ENCODE results near the gene YPEL5. TPM values are rescaled to one million over a fixed set of nuclear protein-coding genes. Genes with fewer than 3 reads are reported as not detected.
"Not testable (repeated sequence)": the region's sequence is repeated elsewhere in the genome, so short reads cannot be mapped to it uniquely, and the experiment has no call there.

The YPEL5 gene
- total RNA-seq, 1 donor from 2014 or later = 84.2 TPM

- H3K4me3 ChIP-seq (ENCODE audit: low read depth, low read length) = no peak overlapping the region
- TF ChIP-seq, protein P1, sequence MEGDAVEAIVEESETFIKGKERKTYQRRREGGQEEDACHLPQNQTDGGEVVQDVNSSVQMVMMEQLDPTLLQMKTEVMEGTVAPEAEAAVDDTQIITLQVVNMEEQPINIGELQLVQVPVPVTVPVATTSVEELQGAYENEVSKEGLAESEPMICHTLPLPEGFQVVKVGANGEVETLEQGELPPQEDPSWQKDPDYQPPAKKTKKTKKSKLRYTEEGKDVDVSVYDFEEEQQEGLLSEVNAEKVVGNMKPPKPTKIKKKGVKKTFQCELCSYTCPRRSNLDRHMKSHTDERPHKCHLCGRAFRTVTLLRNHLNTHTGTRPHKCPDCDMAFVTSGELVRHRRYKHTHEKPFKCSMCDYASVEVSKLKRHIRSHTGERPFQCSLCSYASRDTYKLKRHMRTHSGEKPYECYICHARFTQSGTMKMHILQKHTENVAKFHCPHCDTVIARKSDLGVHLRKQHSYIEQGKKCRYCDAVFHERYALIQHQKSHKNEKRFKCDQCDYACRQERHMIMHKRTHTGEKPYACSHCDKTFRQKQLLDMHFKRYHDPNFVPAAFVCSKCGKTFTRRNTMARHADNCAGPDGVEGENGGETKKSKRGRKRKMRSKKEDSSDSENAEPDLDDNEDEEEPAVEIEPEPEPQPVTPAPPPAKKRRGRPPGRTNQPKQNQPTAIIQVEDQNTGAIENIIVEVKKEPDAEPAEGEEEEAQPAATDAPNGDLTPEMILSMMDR (IDR thresholded peaks at IDR 0.05; ENCODE audit: insufficient read depth, low read length, severe bottlenecking) = no peak
- H3K27me3 ChIP-seq (ENCODE audit: control insufficient read depth, insufficient read depth, low read length) = no peaks in the 10 kb centered on the region
- no peak for DNase-seq (ENCODE audit: low read depth)
- FAIRE-seq = no peak
- no peaks in the 10 kb centered on the region for H3K36me3 ChIP-seq (ENCODE audit: control insufficient read depth, insufficient read depth, low read length)
These were observed 5.7 kb upstream of the YPEL5 start for GRCh38 chr2:30141136-30141535.

GRCh38 chr2:30144260-30144659 lies 2.5 kb upstream of the YPEL5 start:
- TF ChIP-seq, protein P1 (IDR thresholded peaks at IDR 0.05; ENCODE audit: insufficient read depth, low read length, severe bottlenecking) = no peak
- H3K27me3 ChIP-seq (ENCODE audit: control insufficient read depth, insufficient read depth, low read length) = no peaks in the 10 kb centered on the region
- H3K36me3 ChIP-seq (ENCODE audit: control insufficient read depth, insufficient read depth, low read length) = peaks cover 3% of the 10 kb centered on the region
- no peak overlapping the region for H3K4me3 ChIP-seq (ENCODE audit: low read depth, low read length)
- DNase-seq (ENCODE audit: low read depth) = no peak
- FAIRE-seq = no peak

- H3K4me3 ChIP-seq (ENCODE audit: low read depth, low read length); H3K36me3 ChIP-seq (ENCODE audit: control insufficient read depth, insufficient read depth, low read length); DNase-seq (ENCODE audit: low read depth); H3K27me3 ChIP-seq (ENCODE audit: control insufficient read depth, insufficient read depth, low read length); FAIRE-seq: not testable (repeated sequence)
These were observed 1.9 kb upstream of the YPEL5 start for GRCh38 chr2:30144951-30145350.

- DNase-seq (ENCODE audit: low read depth) (peak; percentile 58), FAIRE-seq (no peak)
- Histone ChIP-seq H3K36me3 (ENCODE audit: control insufficient read depth, insufficient read depth, low read length) (peaks cover 6% of the 10 kb centered on the region), H3K4me3 (ENCODE audit: low read depth, low read length) (peak overlapping the region; percentile 27), H3K27me3 (ENCODE audit: control insufficient read depth, insufficient read depth, low read length) (no peaks in the 10 kb centered on the region)
- TF ChIP-seq, protein P1 (IDR thresholded peaks at IDR 0.05; ENCODE audit: insufficient read depth, low read length, severe bottlenecking) = no peak
These were observed 926 bp upstream of the YPEL5 start for GRCh38 chr2:30145826-30146336.

DNA sequence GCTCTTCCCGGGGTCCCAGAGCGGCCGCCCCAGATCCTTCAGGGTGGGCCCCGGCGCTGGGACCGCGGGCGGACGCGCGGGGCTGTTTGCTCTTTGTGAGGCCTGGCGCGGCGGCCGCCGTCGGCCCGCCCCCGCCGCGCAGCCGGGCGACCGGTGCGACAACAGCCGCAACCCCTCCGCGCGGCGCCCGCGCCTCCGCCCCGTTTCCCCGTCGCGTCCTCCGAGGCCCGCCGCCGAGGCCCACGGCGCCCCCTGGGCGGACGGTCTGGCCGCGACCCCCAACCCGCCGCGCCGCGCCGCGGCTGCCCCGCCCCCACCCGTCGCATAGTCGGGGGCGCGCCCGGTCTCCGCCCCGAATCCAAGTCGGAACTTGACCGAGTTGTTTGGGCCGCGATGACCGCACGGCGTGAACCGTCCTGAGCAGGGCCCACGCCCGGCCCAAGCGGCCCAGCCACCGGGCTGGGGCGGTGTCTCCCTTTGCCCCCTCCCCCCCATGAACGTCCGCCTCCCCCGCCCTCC lies 448 bp downstream of the YPEL5 start:
- Histone ChIP-seq H3K27me3 (ENCODE audit: control insufficient read depth, insufficient read depth, low read length) (no peaks in the 10 kb centered on the region), H3K4me3 (ENCODE audit: low read depth, low read length) (peak overlapping the region; percentile 94), H3K36me3 (ENCODE audit: control insufficient read depth, insufficient read depth, low read length) (peaks cover 6% of the 10 kb centered on the region)
- TF ChIP-seq, protein P1 (IDR thresholded peaks at IDR 0.05; ENCODE audit: insufficient read depth, low read length, severe bottlenecking) = no peak
- DNase-seq (ENCODE audit: low read depth) = no peak
- FAIRE-seq = no peak

DNA sequence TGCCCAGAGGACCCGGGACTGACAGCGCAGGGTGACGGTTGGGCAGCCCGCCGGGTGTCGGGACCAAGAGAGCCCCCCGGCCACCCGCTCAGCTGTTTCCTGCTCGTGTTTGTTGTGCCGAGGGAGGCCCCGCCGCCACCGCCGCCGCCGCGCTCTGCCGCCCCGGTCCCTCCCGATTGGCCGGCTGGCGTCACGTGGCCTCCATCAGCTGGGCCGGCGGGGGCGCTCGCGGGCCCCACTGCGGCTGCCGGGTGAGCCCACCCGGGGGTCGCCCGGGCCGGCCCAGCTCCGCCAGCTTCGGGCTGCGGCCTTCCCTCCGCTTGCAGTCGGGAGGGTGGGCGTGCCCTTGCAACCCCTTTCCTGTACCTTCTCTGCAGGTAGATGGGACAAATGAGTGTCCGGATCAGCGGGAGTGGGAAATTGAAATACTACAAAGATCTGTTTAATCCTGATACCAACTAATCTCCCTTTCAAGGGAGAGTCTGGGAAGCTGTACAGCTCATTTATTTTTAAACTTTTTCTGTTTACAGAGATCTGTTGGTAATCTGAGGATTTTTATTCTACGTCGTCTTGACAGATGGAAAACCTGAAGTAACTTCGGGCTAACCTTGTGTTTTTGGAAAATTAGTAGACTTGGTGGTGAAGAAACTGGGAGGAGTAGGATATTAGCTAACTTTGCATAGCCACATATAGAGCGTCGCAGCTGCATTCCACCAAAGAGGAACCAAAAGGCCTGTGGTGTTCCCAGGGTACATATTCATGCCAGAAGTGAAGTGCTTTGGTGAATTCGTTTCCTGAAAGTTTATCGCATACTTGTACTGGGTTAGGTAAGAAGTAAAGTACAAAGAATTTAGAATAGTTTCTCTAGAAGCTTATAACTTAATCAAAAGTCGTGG lies 1.2 kb downstream of the YPEL5 start:
- DNase-seq (ENCODE audit: low read depth) (no peak), FAIRE-seq (no peak)
- H3K36me3 ChIP-seq (ENCODE audit: control insufficient read depth, insufficient read depth, low read length) = peaks cover 6% of the 10 kb centered on the region
- peak overlapping the region; percentile 94 for H3K4me3 ChIP-seq (ENCODE audit: low read depth, low read length)
- TF ChIP-seq, protein P1 (IDR thresholded peaks at IDR 0.05; ENCODE audit: insufficient read depth, low read length, severe bottlenecking) = peak; percentile 36
- no peaks in the 10 kb centered on the region for H3K27me3 ChIP-seq (ENCODE audit: control insufficient read depth, insufficient read depth, low read length)

All from bronchial epithelial cell (primary cell).